GM12878 (cell line): ENCODE results near the gene COL23A1. TPM values are rescaled to one million over a fixed set of nuclear protein-coding genes. Genes with fewer than 3 reads are reported as not detected.

Experiments used
- ATAC-seq: fragments of 200-7000 bp; cut with Tn5 transposase; 3 replicates; pipeline ENCODE4 v1.9.1; 2020; ENCODE audit warnings: mild to moderate bottlenecking, moderate library complexity
- BruUV-seq: library from RNA; stranded (reverse); fragments of 400-500 nt; replicated peaks from 2 replicates; lab custom pipeline; 2021; lab: Mats Ljungman, UMichigan
- CTCF ChIA-PET: fragments of 300-600 bp; sonication (Branson Sonifier 250); formaldehyde crosslinking; extraction: SDS; loops from one replicate; lab custom pipeline; 2021; ENCODE audit warnings: inconsistent platforms; lab: Yijun Ruan, JAX
- POLR2A ChIA-PET: fragments of 350-600 bp; formaldehyde crosslinking; extraction: SDS; loops from one replicate; lab custom pipeline; 2021; ENCODE audit warnings: inconsistent platforms; lab: Charles Lee
- RAD21 ChIA-PET: fragments of 300-600 bp; sonication (Branson Sonifier 250); formaldehyde crosslinking; loops from one replicate; lab custom pipeline; 2023; ENCODE audit warnings: antibody characterized with exemption; ENCODE audit not compliant: unreplicated experiment; lab: Charles Lee
- SMC1A ChIA-PET: fragments of 300-600 bp; sonication (Branson Sonifier 250); formaldehyde crosslinking; loops from one replicate; lab custom pipeline; 2023; ENCODE audit not compliant: unreplicated experiment, uncharacterized antibody; lab: Charles Lee
- DNase-seq: peaks from one replicate; pipeline ENCODE4 v3.0.0-alpha.2; 2011; ENCODE audit warnings: low read depth, low spot score
- FAIRE-seq: peaks from 3 replicates; lab custom pipeline; 2011; peaks lifted over from hg19 to GRCh38; lab: Jason Lieb, UNC
- H2AFZ ChIP-seq: 2 replicates; pipeline ENCODE4 v1.6.0; 2011; ENCODE audit warnings: low read depth, low read length, control low read depth; ENCODE audit not compliant: control insufficient read depth
- H3K27ac ChIP-seq: 2 replicates; pipeline ENCODE4 v1.5.1; 2011; ENCODE audit warnings: control low read depth; ENCODE audit not compliant: control insufficient read depth, insufficient read depth
- H3K27me3 ChIP-seq, 2 experiments: replicated peaks in 1 of 2; 2 replicates each; pipeline versions ENCODE4 v1.6.0 to v1.6.1; 2011; ENCODE audit warnings: low read length in 1 of 2; ENCODE audit not compliant: control insufficient read depth in 2 of 2, insufficient read depth in 2 of 2
- H3K36me3 ChIP-seq, 2 experiments: 2 replicates each; pipeline ENCODE4 v1.5.1; 2011; ENCODE audit warnings: low read length in 1 of 2; ENCODE audit not compliant: control insufficient read depth in 2 of 2, insufficient read depth in 2 of 2
- H3K4me1 ChIP-seq: 2 replicates; pipeline ENCODE4 v1.6.1; 2011; ENCODE audit warnings: mild to moderate bottlenecking, low read length, moderate library complexity, mixed read lengths; ENCODE audit not compliant: control insufficient read depth, insufficient read depth
- H3K4me2 ChIP-seq: 2 replicates; pipeline ENCODE4 v1.6.0; 2011; ENCODE audit warnings: control low read depth; ENCODE audit not compliant: control insufficient read depth, insufficient read depth
- H3K4me3 ChIP-seq: fragments of 200-600 bp; sonication (generic); 2 replicates; pipeline ENCODE4 v1.5.1; 2016
- H3K79me2 ChIP-seq: 2 replicates; pipeline ENCODE4 v1.6.0; 2011; ENCODE audit warnings: low read length; ENCODE audit not compliant: control insufficient read depth, insufficient read depth
- H3K9ac ChIP-seq: 2 replicates; pipeline ENCODE4 v1.8.0; 2011; ENCODE audit warnings: low read length, control low read depth, mixed read lengths; ENCODE audit not compliant: control insufficient read depth, insufficient read depth
- H3K9me3 ChIP-seq: replicated peaks from 3 replicates; pipeline ENCODE4 v1.5.1; 2011; ENCODE audit warnings: mild to moderate bottlenecking, low read length; ENCODE audit not compliant: control insufficient read depth, insufficient read depth
- H4K20me1 ChIP-seq: 2 replicates; pipeline ENCODE4 v1.6.0; 2011; ENCODE audit not compliant: control insufficient read depth, insufficient read depth
- BACH1 ChIP-seq: fragments of 450-650 bp; IDR thresholded peaks from 2 replicates; pipeline ENCODE4 v1.6.1; 2017; ENCODE audit warnings: mild to moderate bottlenecking, borderline replicate concordance
- BRCA1 ChIP-seq: IDR thresholded peaks from 2 replicates; pipeline ENCODE4 v1.6.1; 2011; ENCODE audit warnings: low read depth, low read length, improper control_type of control experiment
- CUX1 ChIP-seq: IDR thresholded peaks from 2 replicates; pipeline ENCODE4 v1.6.1; 2012; ENCODE audit warnings: improper control_type of control experiment, low read depth, low read length; ENCODE audit not compliant: insufficient replicate concordance
- EGR1 ChIP-seq, 2 experiments: IDR thresholded peaks; 1 replicate in 1 of 2; 2 replicates in 1 of 2; pipeline ENCODE4 v1.6.1; 2011 to 2012; ENCODE audit warnings: low read depth in 2 of 2, low read length in 2 of 2, borderline replicate concordance in 1 of 2, mild to moderate bottlenecking in 1 of 2, moderate library complexity in 1 of 2
- KLF5 ChIP-seq: fragments of 450-650 bp; IDR thresholded peaks from 2 replicates; pipeline ENCODE4 v1.6.1; 2014; ENCODE audit warnings: mild to moderate bottlenecking; ENCODE audit not compliant: partially characterized antibody
- MYC ChIP-seq: IDR thresholded peaks from 2 replicates; pipeline ENCODE4 v1.6.1; 2011; ENCODE audit warnings: mild to moderate bottlenecking, low read length, moderate library complexity, inconsistent platforms; ENCODE audit not compliant: insufficient read depth, insufficient replicate concordance, insufficient read length, severe bottlenecking
- NFYB ChIP-seq: IDR thresholded peaks from 2 replicates; pipeline ENCODE4 v1.6.1; 2011; ENCODE audit warnings: low read depth, mild to moderate bottlenecking, low read length, improper control_type of control experiment, moderate library complexity; ENCODE audit not compliant: insufficient read depth
- PML ChIP-seq: IDR thresholded peaks from 2 replicates; pipeline ENCODE4 v1.6.1; 2012; ENCODE audit warnings: low read length, inconsistent platforms
- POLR2A ChIP-seq: IDR thresholded peaks from 2 replicates; pipeline ENCODE4 v1.6.1; 2011; ENCODE audit warnings: low read depth, mild to moderate bottlenecking, low read length
- RAD21 ChIP-seq: IDR thresholded peaks from 2 replicates; pipeline ENCODE4 v1.6.1; 2011; ENCODE audit warnings: mild to moderate bottlenecking, low read depth, low read length, moderate library complexity; ENCODE audit not compliant: insufficient read depth
- RB1 ChIP-seq: fragments of 450-650 bp; formaldehyde crosslinking; IDR thresholded peaks from 2 replicates; pipeline ENCODE4 v1.6.1; 2017; ENCODE audit warnings: mild to moderate bottlenecking, borderline replicate concordance
- SIX5 ChIP-seq: IDR thresholded peaks from 2 replicates; pipeline ENCODE4 v1.6.1; 2011; ENCODE audit warnings: mild to moderate bottlenecking, low read depth, low read length, moderate library complexity; ENCODE audit not compliant: severe bottlenecking
- SREBF1 ChIP-seq: IDR thresholded peaks from 2 replicates; pipeline ENCODE4 v1.6.1; 2012; ENCODE audit warnings: mild to moderate bottlenecking, low read length
- WGBS: methylation state at CpG from one replicate; pipeline ENCODE4 v1.1.6; 2016; ENCODE audit warnings: low lambda C conversion rate; ENCODE audit not compliant: insufficient replicate concordance, insufficient coverage; ENCODE audit errors: missing lambda C conversion rate; 5-methylcytosine and 5-hydroxymethylcytosine counted together
- in situ Hi-C: fragments of 300-500 bp; cut with MboI; formaldehyde crosslinking; loops from 9 replicates; pipeline ENCODE4 v1.14.3; 2018; ENCODE audit warnings: mixed read lengths
- intact Hi-C: fragments of 100-400 bp; cut with micrococcal nuclease; formaldehyde crosslinking; loops from one replicate; pipeline ENCODE4 v1.14.2; 2022; ENCODE audit not compliant: unreplicated experiment
- polyA plus RNA-seq, 11 experiments: library from polyadenylated mRNA; depleted of rRNA in 4 of 11; unstranded in 6 of 11; stranded (reverse) in 5 of 11; fragments of >200 nt; fragmentation: Nextera tagmentation in 4 of 11; fragmentation: Illumina TruSeq in 1 of 11; extraction: Ambion mirVana in 4 of 11; extraction: Trizol in 1 of 11; gene quantifications; 1 replicate in 1 of 11; 2 replicates in 10 of 11; pipeline versions ENCODE4 v1.2.1 to v1.2.3, GENCODE V29; 2011 to 2016; ENCODE audit warnings: inconsistent platforms in 2 of 11, missing spikeins in 2 of 11, low read depth in 1 of 11
- total RNA-seq, 4 experiments: library from RNA; depleted of rRNA in 3 of 4; stranded (reverse); fragments of >200 nt in 3 of 4; fragmentation: Illumina TruSeq in 1 of 4; extraction: Trizol in 1 of 4; gene quantifications; 2 replicates each; pipeline versions ENCODE4 v1.2.1 to v1.2.3, GENCODE V29; 2013 to 2021
- TF ChIP-seq, protein P1 (sequence below): IDR thresholded peaks from 2 replicates; pipeline ENCODE4 v1.6.1; 2011; ENCODE audit warnings: low read depth, low read length, improper control_type of control experiment, borderline replicate concordance

Gene COL23A1
- total and polyA plus RNA-seq, 10 of the 15 experiments (the other 5 are each of a cell fraction or from before 2014, with no cell fraction given) = 0.03 to 0.83 (median 0.09) TPM; not detected in 5

GRCh38 chr5:178507151-178507932 lies 82.9 kb downstream of the COL23A1 start (continued):
- no peak for TF ChIP-seq NFYB
- TF ChIP-seq, protein P1, sequence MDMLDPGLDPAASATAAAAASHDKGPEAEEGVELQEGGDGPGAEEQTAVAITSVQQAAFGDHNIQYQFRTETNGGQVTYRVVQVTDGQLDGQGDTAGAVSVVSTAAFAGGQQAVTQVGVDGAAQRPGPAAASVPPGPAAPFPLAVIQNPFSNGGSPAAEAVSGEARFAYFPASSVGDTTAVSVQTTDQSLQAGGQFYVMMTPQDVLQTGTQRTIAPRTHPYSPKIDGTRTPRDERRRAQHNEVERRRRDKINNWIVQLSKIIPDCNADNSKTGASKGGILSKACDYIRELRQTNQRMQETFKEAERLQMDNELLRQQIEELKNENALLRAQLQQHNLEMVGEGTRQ = no peak
- TF ChIP-seq EGR1 (IDR thresholded peaks at IDR 0.05; ENCODE audit: borderline replicate concordance in 1 of 2, low read depth in 2 of 2, low read length in 2 of 2) = no peak
- no peak for TF ChIP-seq RB1
- TF ChIP-seq POLR2A = no peak
- TF ChIP-seq BRCA1 = no peak
- no peak for TF ChIP-seq SREBF1

- CTCF ChIA-PET = no interaction called here
- FAIRE-seq (no peak), DNase-seq (no peak), ATAC-seq (no peak)
- Histone ChIP-seq H3K4me3 (no peak overlapping the region), H3K4me2 (no peak overlapping the region), H3K4me1 (no peaks in the 10 kb centered on the region), H4K20me1 (no peaks in the 10 kb centered on the region), H3K27me3 (no peaks in the 10 kb centered on the region), H3K27ac (no peak overlapping the region), H3K9ac (no peak overlapping the region), H3K36me3 (no peaks in the 10 kb centered on the region), H3K79me2 (no peaks in the 10 kb centered on the region), H3K9me3 (no peaks in the 10 kb centered on the region; the same call in 2 of the 3 replicates), H2AFZ (no peak overlapping the region)
- intact Hi-C loops = no loop called here
- no TSS peak for BruUV-seq
- in situ Hi-C loops = no loop called here
- 43% methylated on average over 13 of the region's 13 CpGs for WGBS
- RAD21 ChIA-PET = no interaction called here
- POLR2A ChIA-PET = no interaction called here
- SMC1A ChIA-PET = no interaction called here
- TF ChIP-seq BACH1 (no peak), KLF5 (no peak), CUX1 (no peak), RAD21 (no peak), SIX5 (no peak), MYC (no peak), PML (no peak)
Observed at GRCh38 chr5:178505639-178506407, 84.4 kb downstream of the COL23A1 start.
